Activated naive CD4-positive, alpha-beta T cell treated with anti-CD3 and anti-CD28 coated beads, Interleukin-2, amount 50 U/mL, for 24 hours (primary cell): ENCODE data around the gene SPTY2D1.
"Not testable (repeated sequence)": the region's sequence is repeated elsewhere in the genome, so short reads cannot be mapped to it uniquely, and the experiment has no call there.

Source experiments
- H3K27ac Mint-ChIP-seq: one replicate; pipeline ENCODE4 v1.8.0; 2021; ENCODE audit warnings: mild to moderate bottlenecking, mixed read lengths
- H3K27me3 Mint-ChIP-seq: one replicate; pipeline ENCODE4 v1.8.0; 2021; ENCODE audit warnings: mixed read lengths
- H3K36me3 Mint-ChIP-seq: one replicate; pipeline ENCODE4 v1.8.0; 2021; ENCODE audit warnings: mixed read lengths
- H3K4me1 Mint-ChIP-seq: one replicate; pipeline ENCODE4 v1.8.0; 2021; ENCODE audit warnings: mixed read lengths
- H3K4me3 Mint-ChIP-seq: one replicate; pipeline ENCODE4 v1.8.0; 2021; ENCODE audit warnings: mild to moderate bottlenecking, mixed read lengths
- H3K9me3 Mint-ChIP-seq: one replicate; pipeline ENCODE4 v1.8.0; 2021; ENCODE audit warnings: mixed read lengths

Gene SPTY2D1

GRCh38 chr11:18634140-18635032 is at the start of gene SPTY2D1:
Gene SPTY2D1, minus strand, starts transcription at chr11:18634342. Its CDS starts 85 bp downstream, at chr11:18634257.
- Mint-ChIP-seq H3K4me3 (peak within 1 kb of the TSS; percentile 93), H3K4me1 (peaks cover 41% of the 10 kb centered on the region)

GRCh38 chr11:18682466-18682865 is 48.3 kb upstream of the SPTY2D1 start:
- Mint-ChIP-seq H3K27me3 (no peaks in the 10 kb centered on the region), H3K4me1 (peaks cover 10% of the 10 kb centered on the region), H3K36me3 (no peaks in the 10 kb centered on the region), H3K9me3 (no peaks in the 10 kb centered on the region), H3K4me3 (no peak overlapping the region), H3K27ac (no peak overlapping the region)

More at GRCh38 chr11:18634140-18635032, at the start of gene SPTY2D1:
- peak within 1 kb of the TSS; percentile 98 for H3K27ac Mint-ChIP-seq
- H3K9me3 Mint-ChIP-seq = no peaks in the 10 kb centered on the region
- H3K36me3 Mint-ChIP-seq = peaks cover 3% of the 10 kb centered on the region
- no peaks in the 10 kb centered on the region for H3K27me3 Mint-ChIP-seq

GRCh38 chr11:18681949-18682348 is 47.8 kb upstream of the SPTY2D1 start:
- H3K27me3 Mint-ChIP-seq, H3K4me3 Mint-ChIP-seq, H3K9me3 Mint-ChIP-seq, H3K36me3 Mint-ChIP-seq, H3K27ac Mint-ChIP-seq, H3K4me1 Mint-ChIP-seq: not testable (repeated sequence)

- Mint-ChIP-seq H3K27ac (no peak overlapping the region), H3K36me3 (no peaks in the 10 kb centered on the region), H3K4me1 (peaks cover 19% of the 10 kb centered on the region), H3K9me3 (no peaks in the 10 kb centered on the region), H3K4me3 (no peak overlapping the region), H3K27me3 (no peaks in the 10 kb centered on the region)
Observed at GRCh38 chr11:18677560-18677959, 43.4 kb upstream of the SPTY2D1 start.

- peaks cover 25% of the 10 kb centered on the region for H3K4me1 Mint-ChIP-seq
- H3K9me3 Mint-ChIP-seq = no peaks in the 10 kb centered on the region
- no peak overlapping the region for H3K4me3 Mint-ChIP-seq
- no peak overlapping the region for H3K27ac Mint-ChIP-seq
- no peaks in the 10 kb centered on the region for H3K36me3 Mint-ChIP-seq
- H3K27me3 Mint-ChIP-seq = no peaks in the 10 kb centered on the region
Observed at GRCh38 chr11:18676803-18677202, 42.7 kb upstream of the SPTY2D1 start.

GRCh38 chr11:18672209-18672608 is 38.1 kb upstream of the SPTY2D1 start:
- Mint-ChIP-seq H3K4me1 (peaks cover 51% of the 10 kb centered on the region), H3K4me3 (peak overlapping the region; percentile 66), H3K27ac (peak overlapping the region; percentile 88)
- not testable (repeated sequence) for H3K36me3 Mint-ChIP-seq, H3K27me3 Mint-ChIP-seq, H3K9me3 Mint-ChIP-seq

GRCh38 chr11:18671246-18671645 is 37.1 kb upstream of the SPTY2D1 start:
- H3K4me1 Mint-ChIP-seq = peaks cover 51% of the 10 kb centered on the region

GRCh38 chr11:18669711-18670110 is 35.6 kb upstream of the SPTY2D1 start:
- peaks cover 60% of the 10 kb centered on the region for H3K4me1 Mint-ChIP-seq
- H3K27me3 Mint-ChIP-seq = no peaks in the 10 kb centered on the region
- H3K27ac Mint-ChIP-seq = peak overlapping the region; percentile 38
- no peaks in the 10 kb centered on the region for H3K36me3 Mint-ChIP-seq
- H3K9me3 Mint-ChIP-seq = no peaks in the 10 kb centered on the region
- no peak overlapping the region for H3K4me3 Mint-ChIP-seq

More at GRCh38 chr11:18671246-18671645, 37.1 kb upstream of the SPTY2D1 start:
- no peaks in the 10 kb centered on the region for H3K27me3 Mint-ChIP-seq
- H3K4me3 Mint-ChIP-seq = peak overlapping the region; percentile 69
- no peaks in the 10 kb centered on the region for H3K36me3 Mint-ChIP-seq
- H3K9me3 Mint-ChIP-seq = no peaks in the 10 kb centered on the region
- peak overlapping the region; percentile 95 for H3K27ac Mint-ChIP-seq

GRCh38 chr11:18669219-18669596 is 35.1 kb upstream of the SPTY2D1 start:
- Mint-ChIP-seq H3K27ac (peak overlapping the region; percentile 38), H3K9me3 (no peaks in the 10 kb centered on the region), H3K4me3 (peak overlapping the region; percentile 5), H3K36me3 (no peaks in the 10 kb centered on the region), H3K27me3 (no peaks in the 10 kb centered on the region), H3K4me1 (peaks cover 60% of the 10 kb centered on the region)

- no peaks in the 10 kb centered on the region for H3K27me3 Mint-ChIP-seq
- peaks cover 55% of the 10 kb centered on the region for H3K4me1 Mint-ChIP-seq
- peak overlapping the region; percentile 17 for H3K27ac Mint-ChIP-seq
- no peaks in the 10 kb centered on the region for H3K36me3 Mint-ChIP-seq
- H3K9me3 Mint-ChIP-seq = no peaks in the 10 kb centered on the region
- H3K4me3 Mint-ChIP-seq = no peak overlapping the region
Observed at GRCh38 chr11:18668131-18668530, 34.0 kb upstream of the SPTY2D1 start.

GRCh38 chr11:18665353-18665872 is 31.3 kb upstream of the SPTY2D1 start:
- peak overlapping the region; percentile 35 for H3K4me3 Mint-ChIP-seq
- not testable (repeated sequence) for H3K27me3 Mint-ChIP-seq, H3K36me3 Mint-ChIP-seq, H3K9me3 Mint-ChIP-seq
- H3K4me1 Mint-ChIP-seq = peaks cover 34% of the 10 kb centered on the region
- peak overlapping the region; percentile 65 for H3K27ac Mint-ChIP-seq

- Mint-ChIP-seq H3K27ac (no peak overlapping the region), H3K4me3 (no peak overlapping the region), H3K9me3 (no peaks in the 10 kb centered on the region), H3K4me1 (no peaks in the 10 kb centered on the region), H3K36me3 (peaks cover 3% of the 10 kb centered on the region), H3K27me3 (peaks cover 3% of the 10 kb centered on the region)
Observed at GRCh38 chr11:18657673-18658072, 23.5 kb upstream of the SPTY2D1 start.

GRCh38 chr11:18650859-18651557 is 16.9 kb upstream of the SPTY2D1 start:
- Mint-ChIP-seq H3K4me3 (no peak overlapping the region), H3K36me3 (no peaks in the 10 kb centered on the region), H3K27me3 (no peaks in the 10 kb centered on the region), H3K9me3 (no peaks in the 10 kb centered on the region), H3K4me1 (no peaks in the 10 kb centered on the region), H3K27ac (no peak overlapping the region)

GRCh38 chr11:18650353-18650752 is 16.2 kb upstream of the SPTY2D1 start:
- Mint-ChIP-seq H3K9me3 (no peaks in the 10 kb centered on the region), H3K27ac (no peak overlapping the region), H3K4me3 (no peak overlapping the region), H3K27me3 (no peaks in the 10 kb centered on the region), H3K36me3 (no peaks in the 10 kb centered on the region), H3K4me1 (no peaks in the 10 kb centered on the region)

GRCh38 chr11:18643034-18643433 is 8.9 kb upstream of the SPTY2D1 start:
- not testable (repeated sequence) for H3K27ac Mint-ChIP-seq

GRCh38 chr11:18641677-18642076 is 7.5 kb upstream of the SPTY2D1 start:
- Mint-ChIP-seq H3K4me1 (no peaks in the 10 kb centered on the region), H3K27ac (no peak overlapping the region), H3K36me3 (no peaks in the 10 kb centered on the region), H3K9me3 (no peaks in the 10 kb centered on the region), H3K4me3 (no peak overlapping the region), H3K27me3 (no peaks in the 10 kb centered on the region)

More at GRCh38 chr11:18643034-18643433, 8.9 kb upstream of the SPTY2D1 start:
- H3K36me3 Mint-ChIP-seq, H3K4me3 Mint-ChIP-seq, H3K27me3 Mint-ChIP-seq, H3K9me3 Mint-ChIP-seq, H3K4me1 Mint-ChIP-seq: not testable (repeated sequence)
